Epithelial cell of esophagus (primary cell): Measurements from ENCODE around the gene TRAPPC3.

Experiments
- DNase-seq: peaks from one replicate; pipeline ENCODE4 v3.0.0; 2010; ENCODE audit warnings: low read depth
- H3K4me3 ChIP-seq: 2 replicates; pipeline ENCODE4 v1.5.1; 2011; ENCODE audit warnings: mild to moderate bottlenecking, low read length, control low read depth
- CTCF ChIP-seq: IDR thresholded peaks from 2 replicates; pipeline ENCODE4 v1.5.1; 2011; ENCODE audit warnings: low read depth, mild to moderate bottlenecking, low read length, control low read depth, inconsistent platforms; ENCODE audit not compliant: insufficient read depth; ENCODE audit errors: missing control alignments

The TRAPPC3 gene

GRCh38 chr1:36148821-36149236, 457 bp downstream of the TRAPPC3 start:
- peak overlapping the region; percentile 74 for H3K4me3 ChIP-seq
- TF ChIP-seq CTCF = no peak
- DNase-seq = no peak

GRCh38 chr1:36144413-36144812, 4.9 kb downstream of the TRAPPC3 start:
- H3K4me3 ChIP-seq = no peak overlapping the region
- DNase-seq = no peak
- TF ChIP-seq CTCF = no peak

- H3K4me3 ChIP-seq = no peak overlapping the region
- TF ChIP-seq CTCF = no peak
- no peak for DNase-seq
These were observed 5.9 kb downstream of the TRAPPC3 start for GRCh38 chr1:36143424-36143823.

GRCh38 chr1:36142121-36142520, 7.2 kb downstream of the TRAPPC3 start:
- no peak overlapping the region for H3K4me3 ChIP-seq
- no peak for DNase-seq
- no peak for TF ChIP-seq CTCF

- DNase-seq = no peak
- H3K4me3 ChIP-seq = no peak overlapping the region
- TF ChIP-seq CTCF = no peak
These were observed 9.8 kb downstream of the TRAPPC3 start for GRCh38 chr1:36139521-36139920.

GRCh38 chr1:36137776-36138175, 11.5 kb downstream of the TRAPPC3 start:
- no peak for DNase-seq
- H3K4me3 ChIP-seq = no peak overlapping the region
- no peak for TF ChIP-seq CTCF

GRCh38 chr1:36137226-36137625, 12.1 kb downstream of the TRAPPC3 start:
- no peak overlapping the region for H3K4me3 ChIP-seq
- TF ChIP-seq CTCF = no peak
- no peak for DNase-seq
